Caco-2 (cell line): Measurements from ENCODE around the gene CPLX3. TPM values are rescaled to one million over a fixed set of nuclear protein-coding genes. Genes with fewer than 3 reads are reported as not detected.

Experiments
- BruUV-seq: library from RNA; stranded (reverse); fragments of 400-500 nt; replicated peaks from 2 replicates; lab custom pipeline; 2021; lab: Mats Ljungman, UMichigan
- CTCF ChIA-PET: fragments of 300-600 bp; sonication (Branson Sonifier 250); formaldehyde crosslinking; loops from one replicate; lab custom pipeline; 2022; ENCODE audit warnings: antibody characterized with exemption; lab: Charles Lee
- POLR2A ChIA-PET: fragments of 300-600 bp; sonication (Branson Sonifier 250); formaldehyde crosslinking; loops from one replicate; lab custom pipeline; 2022; ENCODE audit warnings: antibody characterized with exemption; lab: Charles Lee
- DNase-seq, 2 experiments: peaks; one replicate each; pipeline versions ENCODE4 v3.0.0 to v3.0.0-alpha.2; 2020 to 2022
- H3K27me3 ChIP-seq: replicated peaks from 2 replicates; pipeline ENCODE4 v1.6.0; 2011; ENCODE audit warnings: low read length; ENCODE audit not compliant: control insufficient read depth, insufficient read depth
- H3K36me3 ChIP-seq: 2 replicates; pipeline ENCODE4 v1.5.1; 2011; ENCODE audit warnings: low read length; ENCODE audit not compliant: control insufficient read depth, insufficient read depth
- H3K4me1 ChIP-seq: fragments of 250-450 bp; sonication (Bioruptor Pico); 2 replicates; pipeline ENCODE4 v1.5.1; 2020; ENCODE audit warnings: mild to moderate bottlenecking
- H3K4me3 ChIP-seq: 2 replicates; pipeline ENCODE4 v1.5.1; 2011; ENCODE audit warnings: low read depth, mild to moderate bottlenecking, control low read depth, low read length
- H3K9me3 ChIP-seq: fragments of 250-450 bp; sonication (Bioruptor Pico); 2 replicates; pipeline ENCODE4 v1.5.1; 2020; ENCODE audit warnings: mild to moderate bottlenecking, moderate library complexity
- H3K27ac Mint-ChIP-seq: one replicate; pipeline ENCODE4 v1.8.0; 2022; ENCODE audit warnings: mixed read lengths; ENCODE audit not compliant: unreplicated experiment
- H3K27me3 Mint-ChIP-seq: one replicate; pipeline ENCODE4 v1.8.0; 2022; ENCODE audit warnings: mixed read lengths; ENCODE audit not compliant: insufficient read depth, unreplicated experiment
- H3K36me3 Mint-ChIP-seq: one replicate; pipeline ENCODE4 v1.8.0; 2022; ENCODE audit warnings: mild to moderate bottlenecking, mixed read lengths; ENCODE audit not compliant: insufficient read depth, unreplicated experiment
- H3K4me1 Mint-ChIP-seq: one replicate; pipeline ENCODE4 v1.8.0; 2022; ENCODE audit warnings: low read depth, mixed read lengths; ENCODE audit not compliant: unreplicated experiment
- H3K4me3 Mint-ChIP-seq: one replicate; pipeline ENCODE4 v1.8.0; 2022; ENCODE audit warnings: mild to moderate bottlenecking, moderate library complexity, mixed read lengths; ENCODE audit not compliant: unreplicated experiment
- H3K9me3 Mint-ChIP-seq: one replicate; pipeline ENCODE4 v1.8.0; 2022; ENCODE audit warnings: mixed read lengths; ENCODE audit not compliant: unreplicated experiment
- intact Hi-C: fragments of 100-400 bp; cut with micrococcal nuclease; formaldehyde crosslinking; loops from one replicate; pipeline ENCODE4 v1.10.0; 2022; ENCODE audit not compliant: unreplicated experiment
- total RNA-seq: library from RNA; stranded (reverse); gene quantifications from 2 replicates; pipeline ENCODE4 v1.2.3, GENCODE V29; 2022
- TF ChIP-seq, protein P1 (sequence below), 2 experiments: fragments of 200-600 bp in 1 of 2; IDR thresholded peaks; 1 replicate in 1 of 2; 2 replicates in 1 of 2; pipeline versions ENCODE4 v1.5.1 to v1.8.0; 2011 to 2022; ENCODE audit warnings: antibody characterized with exemption in 1 of 2, control low read depth in 1 of 2, inconsistent platforms in 1 of 2, low read depth in 1 of 2, low read length in 1 of 2, mild to moderate bottlenecking in 1 of 2, moderate library complexity in 1 of 2; ENCODE audit not compliant: insufficient read depth in 1 of 2, severe bottlenecking in 1 of 2, unreplicated experiment in 1 of 2

CPLX3 gene
- total RNA-seq, 1 experiment from 2014 or later = not detected

DNA sequence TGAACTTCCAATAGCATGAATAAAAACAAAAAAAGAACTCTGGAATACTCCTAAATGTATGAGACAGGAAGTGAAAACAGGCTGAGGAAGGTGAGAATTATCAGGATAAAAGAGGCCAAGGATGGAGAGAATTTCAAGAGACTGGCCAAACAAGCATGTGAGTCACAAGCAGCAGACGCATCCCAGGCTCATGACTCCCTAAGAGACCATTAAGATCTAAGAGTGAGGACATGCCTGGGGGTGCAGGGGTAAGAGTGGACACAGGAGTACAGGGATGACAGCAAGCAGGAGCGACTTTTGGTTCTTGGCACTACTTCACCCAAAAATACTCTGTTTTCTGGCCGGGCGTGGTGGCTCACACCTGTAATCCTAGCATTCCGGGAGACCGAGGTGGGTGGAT is 39.7 kb downstream of the CPLX3 start:
- DNase-seq = no peak
- Mint-ChIP-seq H3K4me3 (no peak overlapping the region), H3K9me3 (no peaks in the 10 kb centered on the region), H3K27me3 (no peaks in the 10 kb centered on the region), H3K4me1 (peaks cover 49% of the 10 kb centered on the region), H3K27ac (peak overlapping the region; percentile 16), H3K36me3 (peaks cover 54% of the 10 kb centered on the region)
- TF ChIP-seq, protein P1, sequence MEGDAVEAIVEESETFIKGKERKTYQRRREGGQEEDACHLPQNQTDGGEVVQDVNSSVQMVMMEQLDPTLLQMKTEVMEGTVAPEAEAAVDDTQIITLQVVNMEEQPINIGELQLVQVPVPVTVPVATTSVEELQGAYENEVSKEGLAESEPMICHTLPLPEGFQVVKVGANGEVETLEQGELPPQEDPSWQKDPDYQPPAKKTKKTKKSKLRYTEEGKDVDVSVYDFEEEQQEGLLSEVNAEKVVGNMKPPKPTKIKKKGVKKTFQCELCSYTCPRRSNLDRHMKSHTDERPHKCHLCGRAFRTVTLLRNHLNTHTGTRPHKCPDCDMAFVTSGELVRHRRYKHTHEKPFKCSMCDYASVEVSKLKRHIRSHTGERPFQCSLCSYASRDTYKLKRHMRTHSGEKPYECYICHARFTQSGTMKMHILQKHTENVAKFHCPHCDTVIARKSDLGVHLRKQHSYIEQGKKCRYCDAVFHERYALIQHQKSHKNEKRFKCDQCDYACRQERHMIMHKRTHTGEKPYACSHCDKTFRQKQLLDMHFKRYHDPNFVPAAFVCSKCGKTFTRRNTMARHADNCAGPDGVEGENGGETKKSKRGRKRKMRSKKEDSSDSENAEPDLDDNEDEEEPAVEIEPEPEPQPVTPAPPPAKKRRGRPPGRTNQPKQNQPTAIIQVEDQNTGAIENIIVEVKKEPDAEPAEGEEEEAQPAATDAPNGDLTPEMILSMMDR (IDR thresholded peaks at IDR 0.05; ENCODE audit: insufficient read depth in 1 of 2, low read depth in 1 of 2, low read length in 1 of 2, severe bottlenecking in 1 of 2, unreplicated experiment in 1 of 2) = no peak
- peaks cover 46% of the 10 kb centered on the region for H3K4me1 ChIP-seq
- peaks cover 6% of the 10 kb centered on the region; the same call in 1 of the 2 replicates for H3K9me3 ChIP-seq
- intact Hi-C loops = no loop called here
- POLR2A ChIA-PET = no interaction called here
- H3K36me3 ChIP-seq = peaks cover 3% of the 10 kb centered on the region; the same call in 1 of the 2 replicates
- CTCF ChIA-PET = interaction anchor here (0.6 kb wide), 2 partner anchors 36 to 55 kb away, joined by 3 to 5 read pairs; no protein-coding TSS in a partner anchor
- H3K4me3 ChIP-seq = no peak overlapping the region
- no TSS peak for BruUV-seq
- H3K27me3 ChIP-seq = no peaks in the 10 kb centered on the region

DNA sequence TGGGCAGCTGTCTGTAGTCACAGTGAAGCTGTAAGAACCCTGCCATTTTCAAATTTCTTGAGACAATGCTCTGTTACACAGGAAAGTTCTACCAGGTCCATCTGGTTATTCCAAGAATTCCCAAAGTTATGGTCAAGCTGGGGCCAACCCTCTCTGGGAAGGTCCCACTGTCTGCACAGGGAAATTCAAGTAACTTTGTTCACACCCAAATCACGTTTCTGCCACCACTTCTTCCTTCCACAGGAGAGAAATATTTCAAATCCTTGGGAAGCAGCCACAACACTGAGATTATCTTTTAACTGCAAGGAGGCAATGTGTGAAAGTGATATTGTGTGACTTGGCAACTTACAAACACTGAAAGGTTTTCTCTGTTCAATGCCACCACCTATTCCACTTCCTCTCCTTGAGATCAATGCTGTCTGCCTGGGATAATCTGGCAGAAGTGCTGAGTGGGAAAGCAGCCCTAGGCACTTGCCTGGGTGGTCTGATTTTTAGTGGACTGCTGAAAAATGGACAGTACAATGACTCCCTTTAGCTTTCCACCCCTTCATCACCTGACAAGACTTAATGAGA is 41.1 kb downstream of the CPLX3 start:
- BruUV-seq = no TSS peak
- Mint-ChIP-seq H3K27me3 (no peaks in the 10 kb centered on the region), H3K36me3 (peaks cover 60% of the 10 kb centered on the region), H3K4me3 (peak overlapping the region; percentile 18), H3K27ac (peak overlapping the region; percentile 57), H3K9me3 (no peaks in the 10 kb centered on the region), H3K4me1 (peaks cover 52% of the 10 kb centered on the region)
- H3K27me3 ChIP-seq = no peaks in the 10 kb centered on the region
- CTCF ChIA-PET = no interaction called here
- H3K9me3 ChIP-seq = peaks cover 6% of the 10 kb centered on the region; the same call in 1 of the 2 replicates
- DNase-seq = no peak
- H3K4me1 ChIP-seq = peaks cover 51% of the 10 kb centered on the region
- intact Hi-C loops = no loop called here
- H3K36me3 ChIP-seq = peaks cover 3% of the 10 kb centered on the region; the same call in 1 of the 2 replicates
- POLR2A ChIA-PET = no interaction called here
- TF ChIP-seq, protein P1 (IDR thresholded peaks at IDR 0.05; ENCODE audit: insufficient read depth in 1 of 2, low read depth in 1 of 2, low read length in 1 of 2, severe bottlenecking in 1 of 2, unreplicated experiment in 1 of 2) = no peak
- no peak overlapping the region for H3K4me3 ChIP-seq

DNA sequence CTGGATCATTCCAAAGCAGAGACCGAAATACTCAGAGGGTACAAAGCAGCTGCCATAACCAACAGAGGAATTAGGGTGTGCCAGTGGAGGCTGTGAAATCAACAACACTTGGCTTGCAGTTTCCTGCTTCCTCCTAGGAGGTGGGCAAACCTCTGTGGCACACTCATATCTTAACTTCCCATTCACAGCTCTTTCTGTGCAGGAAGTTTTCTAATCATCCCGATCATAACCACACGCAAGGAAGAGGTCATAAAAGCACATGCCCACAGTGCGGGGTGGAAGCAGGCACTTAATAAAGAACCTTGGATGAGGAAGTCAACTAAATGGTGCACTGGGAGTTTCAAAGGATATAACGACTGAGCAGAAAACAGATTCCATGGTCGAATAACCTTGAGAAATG is 41.6 kb downstream of the CPLX3 start:
- no peaks in the 10 kb centered on the region for H3K9me3 Mint-ChIP-seq
- CTCF ChIA-PET = no interaction called here
- Histone ChIP-seq H3K9me3 (peaks cover 6% of the 10 kb centered on the region; the same call in 1 of the 2 replicates), H3K27me3 (no peaks in the 10 kb centered on the region), H3K4me1 (peaks cover 51% of the 10 kb centered on the region), H3K36me3 (peaks cover 3% of the 10 kb centered on the region; the same call in 1 of the 2 replicates), H3K4me3 (no peak overlapping the region)
- POLR2A ChIA-PET = no interaction called here
- H3K4me3 Mint-ChIP-seq = no peak overlapping the region
- peaks cover 65% of the 10 kb centered on the region for H3K36me3 Mint-ChIP-seq
- no peak for DNase-seq
- H3K4me1 Mint-ChIP-seq = peaks cover 55% of the 10 kb centered on the region
- TF ChIP-seq, protein P1 (IDR thresholded peaks at IDR 0.05; ENCODE audit: insufficient read depth in 1 of 2, low read depth in 1 of 2, low read length in 1 of 2, severe bottlenecking in 1 of 2, unreplicated experiment in 1 of 2) = no peak
- intact Hi-C loops = no loop called here
- no TSS peak for BruUV-seq
- peak overlapping the region; percentile 57 for H3K27ac Mint-ChIP-seq
- no peaks in the 10 kb centered on the region for H3K27me3 Mint-ChIP-seq
